T-cell (primary cell): ENCODE data around the gene LATS1. TPM values are rescaled to one million over a fixed set of nuclear protein-coding genes. Genes with fewer than 3 reads are reported as not detected.
A peak's percentile ranks its signal among the peaks of the same experiment; 100 is the strongest.
"Not testable (repeated sequence)": the region's sequence is repeated elsewhere in the genome, so short reads cannot be mapped to it uniquely, and the experiment has no call there.

Experiments
- ATAC-seq, 4 experiments: fragments of 200-7000 bp in 3 of 4; fragments of 150-1000 bp in 1 of 4; cut with Tn5 transposase; replicated peaks in 1 of 4; 1 replicate in 3 of 4; 2 replicates in 1 of 4; pipeline ENCODE4 v1.10.0; 2021; ENCODE audit warnings: moderate library complexity in 3 of 4, mild to moderate bottlenecking in 2 of 4, moderate number of reproducible peaks in 1 of 4
- CTCF ChIA-PET, 2 donors: fragments of 300-600 bp; sonication (Branson Sonifier 250); formaldehyde crosslinking; loops; one replicate each; lab custom pipeline; 2022; ENCODE audit warnings: antibody characterized with exemption in 2 of 2; lab: Charles Lee
- POLR2A ChIA-PET, 2 donors: fragments of 300-600 bp; sonication (Branson Sonifier 250); formaldehyde crosslinking; loops; one replicate each; lab custom pipeline; 2022; ENCODE audit warnings: antibody characterized with exemption in 2 of 2; lab: Charles Lee
- DNase-seq, 35 experiments: peaks; one replicate each; pipeline versions ENCODE4 v3.0.0 to v3.0.0-alpha.2; 2013 to 2023
- H3K27ac ChIP-seq: one replicate; pipeline ENCODE4 v1.5.1; 2013; ENCODE audit warnings: low read length
- H3K27me3 ChIP-seq, 2 experiments: replicated peaks in 1 of 2; 1 replicate in 1 of 2; 2 replicates in 1 of 2; pipeline versions ENCODE4 v1.6.1 to v1.7.0; 2013; ENCODE audit warnings: low read length in 1 of 2, mixed read lengths in 1 of 2; ENCODE audit not compliant: control insufficient read depth in 2 of 2, insufficient read depth in 2 of 2; ENCODE audit errors: extremely low read depth in 1 of 2
- H3K36me3 ChIP-seq, 2 donors: 1 replicate in 1 of 2; 2 replicates in 1 of 2; pipeline versions ENCODE4 v1.6.1 to v1.7.0; 2013; ENCODE audit warnings: low read length in 1 of 2; ENCODE audit not compliant: control insufficient read depth in 2 of 2, insufficient read depth in 1 of 2; ENCODE audit errors: extremely low read depth in 1 of 2
- H3K4me1 ChIP-seq, 2 experiments: 1 replicate in 1 of 2; 2 replicates in 1 of 2; pipeline versions ENCODE4 v1.6.1 to v1.7.0; 2013; ENCODE audit warnings: low read length in 2 of 2, mixed read lengths in 1 of 2; ENCODE audit not compliant: insufficient read depth in 2 of 2, control insufficient read depth in 1 of 2; ENCODE audit errors: extremely low read depth in 1 of 2
- H3K4me3 ChIP-seq, 2 donors: 1 replicate in 1 of 2; 2 replicates in 1 of 2; pipeline versions ENCODE4 v1.5.1 to v1.7.0; 2013; ENCODE audit warnings: mild to moderate bottlenecking in 2 of 2, low read length in 1 of 2, moderate library complexity in 1 of 2; ENCODE audit not compliant: control insufficient read depth in 1 of 2; ENCODE audit errors: extremely low read depth in 1 of 2
- H3K9me3 ChIP-seq: 2 replicates; pipeline ENCODE4 v1.7.0; 2013
- H3K27ac Mint-ChIP-seq, 2 donors: one replicate each; pipeline ENCODE4 v1.8.0; 2020 to 2021; ENCODE audit warnings: mild to moderate bottlenecking in 2 of 2, mixed read lengths in 2 of 2
- H3K27me3 Mint-ChIP-seq, 2 donors: one replicate each; pipeline ENCODE4 v1.8.0; 2021 to 2022; ENCODE audit warnings: mixed read lengths in 2 of 2
- H3K36me3 Mint-ChIP-seq: one replicate; pipeline ENCODE4 v1.8.0; 2021; ENCODE audit warnings: mixed read lengths
- H3K4me1 Mint-ChIP-seq, 3 donors: one replicate each; pipeline ENCODE4 v1.8.0; 2020 to 2022; ENCODE audit warnings: mixed read lengths in 3 of 3, mild to moderate bottlenecking in 1 of 3
- H3K4me3 Mint-ChIP-seq, 3 donors: one replicate each; pipeline ENCODE4 v1.8.0; 2020 to 2022; ENCODE audit warnings: mild to moderate bottlenecking in 3 of 3, mixed read lengths in 3 of 3, moderate library complexity in 3 of 3
- H3K9me3 Mint-ChIP-seq, 3 donors: one replicate each; pipeline ENCODE4 v1.8.0; 2020 to 2022; ENCODE audit warnings: mixed read lengths in 3 of 3
- WGBS: methylation state at CpG from one replicate; pipeline ENCODE4 v1.1.5; 2013; ENCODE audit warnings: missing lambda C conversion rate; ENCODE audit not compliant: insufficient coverage; 5-methylcytosine and 5-hydroxymethylcytosine counted together
- total RNA-seq, 35 experiments: library from RNA in 6 of 35; stranded (reverse) in 6 of 35; fragments of 120-200 nt in 1 of 35; gene quantifications; one replicate each; pipeline versions ENCODE4 v1.2.1 to v1.2.4 and lab custom pipeline; 2013 to 2026

Gene LATS1
- total RNA-seq, 5 donors from 2014 or later (not counting 1 experiment from before 2014, with no cell fraction given), result 38.0 to 43.3 (median 39.2) TPM

- Mint-ChIP-seq H3K27me3 (no peaks in the 10 kb centered on the region), H3K9me3 (no peaks in the 10 kb centered on the region), H3K4me3 (no peak overlapping the region), H3K27ac (no peak overlapping the region), H3K36me3 (peaks cover 8% of the 10 kb centered on the region), H3K4me1 (peaks cover 22 to 42% (median 34%) of the 10 kb centered on the region in 3 donors)
- Histone ChIP-seq H3K4me1 (peaks cover 2 to 14% of the 10 kb centered on the region in 2 experiments), H3K4me3 (no peak overlapping the region), H3K9me3 (no peaks in the 10 kb centered on the region), H3K27ac (no peak overlapping the region), H3K36me3 (peaks cover 0 to 10% of the 10 kb centered on the region in 2 donors), H3K27me3 (no peaks in the 10 kb centered on the region)
- DNase-seq (no peak), ATAC-seq (no peak)
- ChIA-PET CTCF (interaction anchor here in 1 of 2 donors (0.6 kb wide), 1 partner anchor 315 kb away, joined by 5 read pairs; no protein-coding TSS in a partner anchor), POLR2A (no interaction called here)
- 100% methylated on average over 4 of the region's 9 CpGs for WGBS
These were observed 37.7 kb upstream of the LATS1 start for GRCh38 chr6:149755300-149756260.

- H3K4me3 ChIP-seq, result no peak overlapping the region
- Mint-ChIP-seq H3K36me3 (no peaks in the 10 kb centered on the region), H3K9me3 (no peaks in the 10 kb centered on the region), H3K27me3 (no peaks in the 10 kb centered on the region), H3K27ac (no peak overlapping the region), H3K4me3 (no peak overlapping the region), H3K4me1 (peaks cover 18 to 39% (median 31%) of the 10 kb centered on the region in 3 donors)
- no peak for DNase-seq
- H3K27me3 ChIP-seq, result no peaks in the 10 kb centered on the region
- POLR2A ChIA-PET, result no interaction called here
- H3K9me3 ChIP-seq, result no peaks in the 10 kb centered on the region
- H3K36me3 ChIP-seq, result peaks cover 0 to 2% of the 10 kb centered on the region in 2 donors
- H3K4me1 ChIP-seq, result peaks cover 4 to 22% of the 10 kb centered on the region in 2 experiments
- 93% methylated on average over 3 of the region's 4 CpGs for WGBS
- H3K27ac ChIP-seq, result no peak overlapping the region
- ATAC-seq, result no peak
- CTCF ChIA-PET, result no interaction called here
These were observed 36.6 kb upstream of the LATS1 start for GRCh38 chr6:149754548-149754947.

- not testable (repeated sequence) for H3K27ac ChIP-seq, H3K36me3 Mint-ChIP-seq, H3K27ac Mint-ChIP-seq, ATAC-seq, H3K27me3 Mint-ChIP-seq, H3K9me3 Mint-ChIP-seq, H3K4me3 ChIP-seq, DNase-seq, H3K27me3 ChIP-seq, H3K9me3 ChIP-seq, H3K36me3 ChIP-seq, H3K4me3 Mint-ChIP-seq
- ChIA-PET CTCF (interaction anchor here in 1 of 2 donors (0.6 kb wide), 1 partner anchor 188 kb away, joined by 3 read pairs; no protein-coding TSS in a partner anchor), POLR2A (interaction anchor here (0.6 to 0.9 kb wide), 3 partner anchors 9 to 167 kb away, joined by 3 to 4 read pairs (median 3); no protein-coding TSS in a partner anchor)
- peaks cover 4 to 26% of the 10 kb centered on the region in 2 experiments for H3K4me1 ChIP-seq
- H3K4me1 Mint-ChIP-seq, result peaks cover 17 to 40% (median 33%) of the 10 kb centered on the region in 3 donors
- WGBS, result no CpG with 5 or more reads among the region's 3 CpGs
These were observed 35.4 kb upstream of the LATS1 start for GRCh38 chr6:149753374-149753637.

GRCh38 chr6:149752600-149753373, 34.9 kb upstream of the LATS1 start:
- Histone ChIP-seq H3K4me1 (peaks cover 4 to 26% of the 10 kb centered on the region in 2 experiments), H3K27me3 (no peaks in the 10 kb centered on the region), H3K27ac (no peak overlapping the region), H3K9me3 (no peaks in the 10 kb centered on the region), H3K36me3 (no peaks in the 10 kb centered on the region), H3K4me3 (no peak overlapping the region)
- DNase-seq (no peak), ATAC-seq (no peak)
- no peaks in the 10 kb centered on the region for H3K9me3 Mint-ChIP-seq
- no peak overlapping the region for H3K4me3 Mint-ChIP-seq
- peaks cover 17 to 40% (median 33%) of the 10 kb centered on the region in 3 donors for H3K4me1 Mint-ChIP-seq
- CTCF ChIA-PET, result interaction anchor here (0.6 to 0.7 kb wide), 3 partner anchors 79 to 188 kb away, joined by 3 to 5 read pairs (median 5); no protein-coding TSS in a partner anchor
- POLR2A ChIA-PET, result interaction anchor here (0.6 to 0.9 kb wide), 3 partner anchors 8 to 166 kb away, joined by 3 to 4 read pairs (median 3); no protein-coding TSS in a partner anchor
- no peaks in the 10 kb centered on the region for H3K36me3 Mint-ChIP-seq
- no CpG with 5 or more reads among the region's 4 CpGs for WGBS
- no peak overlapping the region for H3K27ac Mint-ChIP-seq
- no peaks in the 10 kb centered on the region for H3K27me3 Mint-ChIP-seq

- ATAC-seq, H3K36me3 Mint-ChIP-seq, H3K27ac Mint-ChIP-seq, H3K27ac ChIP-seq, H3K4me3 ChIP-seq, H3K9me3 ChIP-seq, H3K36me3 ChIP-seq, H3K27me3 Mint-ChIP-seq, H3K9me3 Mint-ChIP-seq, DNase-seq, H3K27me3 ChIP-seq: not testable (repeated sequence)
- ChIA-PET CTCF (interaction anchor here in 1 of 2 donors (0.7 kb wide), 1 partner anchor 88 kb away, joined by 3 read pairs; no protein-coding TSS in a partner anchor), POLR2A (interaction anchor here (0.6 to 0.7 kb wide), 2 partner anchors 1093 to 1652 kb away, joined by 7 read pairs; no protein-coding TSS in a partner anchor)
- H3K4me1 Mint-ChIP-seq, result peaks cover 25 to 43% (median 37%) of the 10 kb centered on the region in 3 donors
- H3K4me1 ChIP-seq, result peaks cover 6 to 26% of the 10 kb centered on the region in 2 experiments
- no CpG with 5 or more reads among the region's 5 CpGs for WGBS
- H3K4me3 Mint-ChIP-seq, result peak overlapping the region in 1 of 3 donors; percentile 99
These were observed 34.0 kb upstream of the LATS1 start for GRCh38 chr6:149751920-149752319.

GRCh38 chr6:149751239-149751638, 33.3 kb upstream of the LATS1 start:
- ChIA-PET CTCF (interaction anchor here in 1 of 2 donors (0.7 kb wide), 1 partner anchor 87 kb away, joined by 3 read pairs; no protein-coding TSS in a partner anchor), POLR2A (interaction anchor here (0.6 to 1.2 kb wide), 4 partner anchors 13 to 1653 kb away, joined by 3 to 7 read pairs (median 6); no protein-coding TSS in a partner anchor)
- no peak overlapping the region for H3K4me3 ChIP-seq
- peaks cover 11 to 32% of the 10 kb centered on the region in 2 experiments for H3K4me1 ChIP-seq
- no peaks in the 10 kb centered on the region for H3K36me3 ChIP-seq
- ATAC-seq, result no peak
- no peaks in the 10 kb centered on the region for H3K9me3 Mint-ChIP-seq
- no peaks in the 10 kb centered on the region for H3K36me3 Mint-ChIP-seq
- H3K27me3 ChIP-seq, result no peaks in the 10 kb centered on the region
- H3K27me3 Mint-ChIP-seq, result no peaks in the 10 kb centered on the region
- whole genome bisulfite sequencing, result 93% methylated on average over 3 of the region's 8 CpGs
- no peak overlapping the region for H3K27ac Mint-ChIP-seq
- H3K27ac ChIP-seq, result no peak overlapping the region
- peaks cover 31 to 49% (median 44%) of the 10 kb centered on the region in 3 donors for H3K4me1 Mint-ChIP-seq
- H3K9me3 ChIP-seq, result no peaks in the 10 kb centered on the region
- DNase-seq, result no peak
- peak overlapping the region in 2 of 3 donors; percentile 84 to 99 for H3K4me3 Mint-ChIP-seq
